MM.1S (cell line): Measurements from ENCODE around the gene SRC.

Source experiments
- DNase-seq: peaks from one replicate; pipeline ENCODE4 v3.0.0-alpha.2; 2015
- H2AFZ ChIP-seq: fragments of 300-600 bp; sonication (generic); 2 replicates; pipeline ENCODE4 v1.6.0; 2016; ENCODE audit warnings: antibody characterized with exemption, low read length
- H3F3A ChIP-seq: fragments of 300-600 bp; sonication (generic); 2 replicates; pipeline ENCODE4 v1.6.1; 2016; ENCODE audit warnings: mild to moderate bottlenecking, antibody characterized with exemption, low read length, moderate library complexity, mixed read lengths; ENCODE audit not compliant: insufficient read depth
- H3K27ac ChIP-seq: fragments of 300-600 bp; sonication (generic); 2 replicates; pipeline ENCODE4 v1.5.1; 2016; ENCODE audit warnings: mild to moderate bottlenecking, low read length
- H3K27me3 ChIP-seq: fragments of 300-600 bp; sonication (generic); replicated peaks from 2 replicates; pipeline ENCODE4 v1.6.0; 2016; ENCODE audit warnings: low read length; ENCODE audit not compliant: insufficient read depth
- H3K36me3 ChIP-seq: fragments of 300-600 bp; sonication (generic); replicated peaks from 2 replicates; pipeline ENCODE4 v1.6.1; 2016; ENCODE audit warnings: mild to moderate bottlenecking, low read length, mixed read lengths; ENCODE audit not compliant: insufficient read depth
- H3K4me1 ChIP-seq: fragments of 300-600 bp; sonication (generic); 2 replicates; pipeline ENCODE4 v1.6.1; 2016; ENCODE audit warnings: low read length, mixed read lengths
- H3K4me2 ChIP-seq: fragments of 300-600 bp; sonication (generic); 2 replicates; pipeline ENCODE4 v1.6.0; 2016; ENCODE audit warnings: low read depth, low read length
- H3K4me3 ChIP-seq: fragments of 300-600 bp; sonication (generic); 2 replicates; pipeline ENCODE4 v1.5.1; 2016; ENCODE audit warnings: low read length, mixed read lengths
- H3K79me2 ChIP-seq: fragments of 300-600 bp; sonication (generic); 2 replicates; pipeline ENCODE4 v1.6.1; 2016; ENCODE audit warnings: mixed run types, low read length, mixed read lengths
- H3K9ac ChIP-seq: fragments of 300-600 bp; sonication (generic); 2 replicates; pipeline ENCODE4 v1.6.1; 2016; ENCODE audit warnings: low read length, mixed read lengths
- H3K9me2 ChIP-seq: fragments of 300-600 bp; sonication (generic); replicated peaks from 2 replicates; pipeline ENCODE4 v1.6.1; 2016; ENCODE audit warnings: mild to moderate bottlenecking, low read length, mixed read lengths; ENCODE audit not compliant: insufficient read depth
- H3K9me3 ChIP-seq: fragments of 300-600 bp; sonication (generic); replicated peaks from 2 replicates; pipeline ENCODE4 v1.6.1; 2016; ENCODE audit warnings: mild to moderate bottlenecking, low read length, mixed read lengths; ENCODE audit not compliant: insufficient read depth
- H4K20me1 ChIP-seq: fragments of 300-600 bp; sonication (generic); 2 replicates; pipeline ENCODE4 v1.6.1; 2016; ENCODE audit warnings: mild to moderate bottlenecking, low read length, moderate library complexity, mixed read lengths; ENCODE audit not compliant: insufficient read depth
- EZH2 ChIP-seq: fragments of 300-600 bp; sonication (generic); optimal IDR thresholded peaks from 2 replicates; pipeline ENCODE3; 2017; ENCODE audit warnings: low read depth, mild to moderate bottlenecking, antibody characterized with exemption, low read length, mixed read lengths
- EZH2phosphoT487 ChIP-seq: fragments of 300-600 bp; sonication (generic); IDR thresholded peaks from 2 replicates; pipeline ENCODE4 v1.6.1; 2018; ENCODE audit warnings: antibody characterized with exemption, low read length
- TF ChIP-seq, protein P1 (sequence below): fragments of 300-600 bp; sonication (generic); IDR thresholded peaks from 2 replicates; pipeline ENCODE4 v1.5.1; 2016; ENCODE audit warnings: antibody characterized with exemption, low read length, mixed read lengths

SRC gene

GRCh38 chr20:37441023-37441422 lies 95.1 kb downstream of the SRC start:
- Histone ChIP-seq H4K20me1 (no peaks in the 10 kb centered on the region), H3K79me2 (no peaks in the 10 kb centered on the region), H3K9me3 (no peaks in the 10 kb centered on the region), H3K9me2 (no peaks in the 10 kb centered on the region), H3K36me3 (no peaks in the 10 kb centered on the region), H3K4me1 (no peaks in the 10 kb centered on the region), H3K4me3 (no peak overlapping the region), H3K27me3 (peaks cover 28% of the 10 kb centered on the region), H3K27ac (no peak overlapping the region), H3K9ac (no peak overlapping the region), H3K4me2 (no peak overlapping the region), H2AFZ (no peak overlapping the region), H3F3A (no peaks in the 10 kb centered on the region)
- no peak for TF ChIP-seq EZH2phosphoT487
- TF ChIP-seq, protein P1, sequence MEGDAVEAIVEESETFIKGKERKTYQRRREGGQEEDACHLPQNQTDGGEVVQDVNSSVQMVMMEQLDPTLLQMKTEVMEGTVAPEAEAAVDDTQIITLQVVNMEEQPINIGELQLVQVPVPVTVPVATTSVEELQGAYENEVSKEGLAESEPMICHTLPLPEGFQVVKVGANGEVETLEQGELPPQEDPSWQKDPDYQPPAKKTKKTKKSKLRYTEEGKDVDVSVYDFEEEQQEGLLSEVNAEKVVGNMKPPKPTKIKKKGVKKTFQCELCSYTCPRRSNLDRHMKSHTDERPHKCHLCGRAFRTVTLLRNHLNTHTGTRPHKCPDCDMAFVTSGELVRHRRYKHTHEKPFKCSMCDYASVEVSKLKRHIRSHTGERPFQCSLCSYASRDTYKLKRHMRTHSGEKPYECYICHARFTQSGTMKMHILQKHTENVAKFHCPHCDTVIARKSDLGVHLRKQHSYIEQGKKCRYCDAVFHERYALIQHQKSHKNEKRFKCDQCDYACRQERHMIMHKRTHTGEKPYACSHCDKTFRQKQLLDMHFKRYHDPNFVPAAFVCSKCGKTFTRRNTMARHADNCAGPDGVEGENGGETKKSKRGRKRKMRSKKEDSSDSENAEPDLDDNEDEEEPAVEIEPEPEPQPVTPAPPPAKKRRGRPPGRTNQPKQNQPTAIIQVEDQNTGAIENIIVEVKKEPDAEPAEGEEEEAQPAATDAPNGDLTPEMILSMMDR: no peak
- no peak for TF ChIP-seq EZH2
- no peak for DNase-seq

DNA sequence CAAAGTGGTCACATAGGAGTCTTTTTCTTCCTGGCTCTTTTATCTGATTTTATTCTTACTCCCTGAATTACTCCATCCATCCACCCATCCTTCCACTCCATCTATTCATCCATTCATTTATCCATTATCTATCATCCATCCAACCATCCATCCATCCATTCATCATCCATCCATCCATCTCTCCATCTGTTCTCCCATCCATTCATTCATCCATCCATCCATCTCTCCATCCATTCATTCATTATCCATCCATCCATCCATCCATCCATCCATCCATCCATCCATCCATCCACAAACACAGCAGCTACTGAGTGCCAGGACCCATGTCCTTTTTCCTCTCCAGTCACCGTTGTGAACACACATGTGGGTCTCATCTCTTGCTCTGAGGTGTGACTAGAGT lies 96.6 kb downstream of the SRC start:
- Histone ChIP-seq H3K27ac (no peak overlapping the region), H3K4me3 (no peak overlapping the region), H3K4me2 (no peak overlapping the region), H3K79me2 (no peaks in the 10 kb centered on the region), H4K20me1 (no peaks in the 10 kb centered on the region), H3K9ac (no peak overlapping the region), H3K9me2 (no peaks in the 10 kb centered on the region), H3K4me1 (no peaks in the 10 kb centered on the region), H2AFZ (no peak overlapping the region), H3K27me3 (peaks cover 28% of the 10 kb centered on the region), H3K9me3 (no peaks in the 10 kb centered on the region), H3F3A (no peaks in the 10 kb centered on the region), H3K36me3 (no peaks in the 10 kb centered on the region)
- no peak for DNase-seq
- TF ChIP-seq, protein P1: no peak
- TF ChIP-seq EZH2phosphoT487 (no peak), EZH2 (no peak)

GRCh38 chr20:37442986-37443385 lies 97.0 kb downstream of the SRC start:
- no peak overlapping the region for H3K4me3 ChIP-seq
- no peaks in the 10 kb centered on the region for H3K79me2 ChIP-seq
- no peak overlapping the region for H3K27ac ChIP-seq
- TF ChIP-seq EZH2phosphoT487: no peak
- TF ChIP-seq EZH2: no peak
- TF ChIP-seq, protein P1: no peak
- H3F3A ChIP-seq: no peaks in the 10 kb centered on the region
- H3K9ac ChIP-seq: no peak overlapping the region
- no peaks in the 10 kb centered on the region for H3K4me1 ChIP-seq
- no peak for DNase-seq
- no peaks in the 10 kb centered on the region for H3K36me3 ChIP-seq
- no peaks in the 10 kb centered on the region for H4K20me1 ChIP-seq
- no peak overlapping the region for H3K4me2 ChIP-seq
- peaks cover 32% of the 10 kb centered on the region for H3K27me3 ChIP-seq
- H3K9me3 ChIP-seq: no peaks in the 10 kb centered on the region
- no peaks in the 10 kb centered on the region for H3K9me2 ChIP-seq
- H2AFZ ChIP-seq: no peak overlapping the region
